ENCODE measurements around the gene GRIP2.

The GRIP2 gene

GRCh38 chr3:14523792-14524191 lies 16.4 kb downstream of the GRIP2 start:
- POLR2A ChIA-PET = no interaction called here
- CTCF ChIA-PET = interaction anchor here (0.6 to 6.3 kb wide), 3 partner anchors 13 to 24 kb away, joined by 3 to 26 read pairs (median 3); no protein-coding TSS in a partner anchor
- no peaks in the 10 kb centered on the region for H3K4me1 ChIP-seq (ENCODE audit: control insufficient read depth, insufficient read depth, low read length)

More at GRCh38 chr3:14523792-14524191, 16.4 kb downstream of the GRIP2 start:
- Histone ChIP-seq H3K27ac (ENCODE audit: extremely low read depth, low read depth, low read length) (no peak overlapping the region), H3K36me3 (ENCODE audit: control insufficient read depth in 2 of 2, insufficient read depth in 1 of 2, low read length in 2 of 2) (no peaks in the 10 kb centered on the region), H3K9me3 (ENCODE audit: control insufficient read depth, insufficient read depth, low read depth, low read length) (no peaks in the 10 kb centered on the region), H3K4me3 (ENCODE audit: low read depth, low read length) (no peak overlapping the region)
- TF ChIP-seq CTCF (tag by site-specific recombination; IDR thresholded peaks at IDR 0.05) (no peak), ZNF223 (tag by site-specific recombination; IDR thresholded peaks at IDR 0.05) (no peak), ZNF138 (tag by site-specific recombination; IDR thresholded peaks at IDR 0.05; ENCODE audit: borderline replicate concordance) (no peak), PRDM2 (tag by site-specific recombination; IDR thresholded peaks at IDR 0.05; ENCODE audit: borderline replicate concordance) (no peak), ZNF701 (tag by site-specific recombination; IDR thresholded peaks at IDR 0.05) (no peak), PBX3 (CRISPR knock-in tag; IDR thresholded peaks at IDR 0.05) (no peak), ZFP69B (tag by site-specific recombination; IDR thresholded peaks at IDR 0.05) (no peak), ZSCAN5A (tag by site-specific recombination; IDR thresholded peaks at IDR 0.05) (no peak), ZBTB10 (tag by site-specific recombination; IDR thresholded peaks at IDR 0.05) (no peak), ZBTB8A (tag by site-specific recombination; IDR thresholded peaks at IDR 0.05) (no peak), ZNF549 (tag by site-specific recombination; IDR thresholded peaks at IDR 0.05) (no peak), ZNF155 (tag by site-specific recombination; IDR thresholded peaks at IDR 0.05) (no peak), ZBTB17 (tag by site-specific recombination; IDR thresholded peaks at IDR 0.05) (no peak)
- TF ChIP-seq, protein P1, sequence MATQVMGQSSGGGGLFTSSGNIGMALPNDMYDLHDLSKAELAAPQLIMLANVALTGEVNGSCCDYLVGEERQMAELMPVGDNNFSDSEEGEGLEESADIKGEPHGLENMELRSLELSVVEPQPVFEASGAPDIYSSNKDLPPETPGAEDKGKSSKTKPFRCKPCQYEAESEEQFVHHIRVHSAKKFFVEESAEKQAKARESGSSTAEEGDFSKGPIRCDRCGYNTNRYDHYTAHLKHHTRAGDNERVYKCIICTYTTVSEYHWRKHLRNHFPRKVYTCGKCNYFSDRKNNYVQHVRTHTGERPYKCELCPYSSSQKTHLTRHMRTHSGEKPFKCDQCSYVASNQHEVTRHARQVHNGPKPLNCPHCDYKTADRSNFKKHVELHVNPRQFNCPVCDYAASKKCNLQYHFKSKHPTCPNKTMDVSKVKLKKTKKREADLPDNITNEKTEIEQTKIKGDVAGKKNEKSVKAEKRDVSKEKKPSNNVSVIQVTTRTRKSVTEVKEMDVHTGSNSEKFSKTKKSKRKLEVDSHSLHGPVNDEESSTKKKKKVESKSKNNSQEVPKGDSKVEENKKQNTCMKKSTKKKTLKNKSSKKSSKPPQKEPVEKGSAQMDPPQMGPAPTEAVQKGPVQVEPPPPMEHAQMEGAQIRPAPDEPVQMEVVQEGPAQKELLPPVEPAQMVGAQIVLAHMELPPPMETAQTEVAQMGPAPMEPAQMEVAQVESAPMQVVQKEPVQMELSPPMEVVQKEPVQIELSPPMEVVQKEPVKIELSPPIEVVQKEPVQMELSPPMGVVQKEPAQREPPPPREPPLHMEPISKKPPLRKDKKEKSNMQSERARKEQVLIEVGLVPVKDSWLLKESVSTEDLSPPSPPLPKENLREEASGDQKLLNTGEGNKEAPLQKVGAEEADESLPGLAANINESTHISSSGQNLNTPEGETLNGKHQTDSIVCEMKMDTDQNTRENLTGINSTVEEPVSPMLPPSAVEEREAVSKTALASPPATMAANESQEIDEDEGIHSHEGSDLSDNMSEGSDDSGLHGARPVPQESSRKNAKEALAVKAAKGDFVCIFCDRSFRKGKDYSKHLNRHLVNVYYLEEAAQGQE (tag by site-specific recombination; IDR thresholded peaks at IDR 0.05) = no peak
